ENCODE results near the gene ASAP2. TPM values are rescaled to one million over a fixed set of nuclear protein-coding genes. Genes with fewer than 3 reads are reported as not detected.
A peak's percentile ranks its signal among the peaks of the same experiment; 100 is the strongest.

Gene ASAP2
- total RNA-seq, 2 experiments from 2014 or later = 0.16 TPM; not detected in 1

DNA sequence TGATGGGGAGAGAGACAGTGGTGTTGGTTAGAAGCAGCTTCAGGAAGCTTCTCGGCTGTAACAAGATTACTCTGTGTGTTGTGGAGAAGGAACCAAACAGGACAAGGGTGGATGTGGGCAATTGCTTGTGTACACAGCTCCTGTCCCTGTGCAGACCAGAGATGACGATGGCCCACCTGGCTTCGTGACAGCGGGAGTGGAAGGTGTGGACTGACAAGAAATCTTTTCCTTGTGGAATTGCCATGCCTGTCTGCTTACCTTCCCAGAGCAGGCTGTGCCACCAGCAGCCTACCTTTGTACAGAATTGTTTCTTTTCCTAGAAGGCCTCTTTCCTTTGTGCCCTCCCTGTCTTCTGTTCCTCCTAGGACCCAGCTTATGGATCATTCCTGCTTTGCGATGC lies 122.9 kb downstream of the ASAP2 start:
- Histone ChIP-seq H3K4me1 (ENCODE audit: insufficient read depth, low read length) (no peaks in the 10 kb centered on the region), H3K36me3 (ENCODE audit: insufficient read depth, low read length) (no peaks in the 10 kb centered on the region), H3K9me3 (ENCODE audit: control insufficient read depth in 1 of 2, insufficient read depth in 1 of 2, low read length in 2 of 2) (no peaks in the 10 kb centered on the region), H3K27ac (ENCODE audit: low read depth in 1 of 2, low read length in 2 of 2) (no peak overlapping the region), H3K4me3 (ENCODE audit: low read length) (no peak overlapping the region), H3K27me3 (ENCODE audit: control insufficient read depth in 1 of 2, insufficient read depth in 2 of 2, low read length in 2 of 2) (peaks cover 2 to 7% of the 10 kb centered on the region in 2 experiments)
- H3K4me1 Mint-ChIP-seq (ENCODE audit: low read depth) = no peaks in the 10 kb centered on the region
- peaks cover 4% of the 10 kb centered on the region for H3K27me3 Mint-ChIP-seq
- intact Hi-C loops (cut with DNase I, micrococcal nuclease) = no loop called here
- H3K27ac Mint-ChIP-seq = no peak overlapping the region
- TF ChIP-seq CTCF (IDR thresholded peaks at IDR 0.05) = no peak
- CTCF ChIA-PET = no interaction called here
- ATAC-seq (ENCODE audit: poor library complexity) (no peak), DNase-seq (no peak)
- POLR2A ChIA-PET = no interaction called here
- H3K36me3 Mint-ChIP-seq (ENCODE audit: low read depth) = no peaks in the 10 kb centered on the region
- no peaks in the 10 kb centered on the region for H3K9me3 Mint-ChIP-seq
- H3K4me3 Mint-ChIP-seq = no peak overlapping the region

GRCh38 chr2:9330612-9331270 lies 124.1 kb downstream of the ASAP2 start:
- Histone ChIP-seq H3K9me3 (ENCODE audit: control insufficient read depth in 1 of 2, insufficient read depth in 1 of 2, low read length in 2 of 2) (no peaks in the 10 kb centered on the region), H3K27ac (ENCODE audit: low read depth in 1 of 2, low read length in 2 of 2) (no peak overlapping the region), H3K27me3 (ENCODE audit: control insufficient read depth in 1 of 2, insufficient read depth in 2 of 2, low read length in 2 of 2) (peaks cover 2 to 7% of the 10 kb centered on the region in 2 experiments), H3K36me3 (ENCODE audit: insufficient read depth, low read length) (no peaks in the 10 kb centered on the region), H3K4me3 (ENCODE audit: low read length) (no peak overlapping the region), H3K4me1 (ENCODE audit: insufficient read depth, low read length) (no peaks in the 10 kb centered on the region)
- no peaks in the 10 kb centered on the region for H3K4me1 Mint-ChIP-seq (ENCODE audit: low read depth)
- H3K27me3 Mint-ChIP-seq = peaks cover 4% of the 10 kb centered on the region
- CTCF ChIA-PET = no interaction called here
- POLR2A ChIA-PET = no interaction called here
- H3K27ac Mint-ChIP-seq = no peak overlapping the region
- ATAC-seq (ENCODE audit: poor library complexity) (no peak), DNase-seq (peak in 1 of 14 experiments; percentile 1)
- no peak for TF ChIP-seq CTCF (IDR thresholded peaks at IDR 0.05)
- H3K36me3 Mint-ChIP-seq (ENCODE audit: low read depth) = no peaks in the 10 kb centered on the region
- no peak overlapping the region for H3K4me3 Mint-ChIP-seq
- no peaks in the 10 kb centered on the region for H3K9me3 Mint-ChIP-seq
- intact Hi-C loops (cut with DNase I, micrococcal nuclease) = no loop called here

DNA sequence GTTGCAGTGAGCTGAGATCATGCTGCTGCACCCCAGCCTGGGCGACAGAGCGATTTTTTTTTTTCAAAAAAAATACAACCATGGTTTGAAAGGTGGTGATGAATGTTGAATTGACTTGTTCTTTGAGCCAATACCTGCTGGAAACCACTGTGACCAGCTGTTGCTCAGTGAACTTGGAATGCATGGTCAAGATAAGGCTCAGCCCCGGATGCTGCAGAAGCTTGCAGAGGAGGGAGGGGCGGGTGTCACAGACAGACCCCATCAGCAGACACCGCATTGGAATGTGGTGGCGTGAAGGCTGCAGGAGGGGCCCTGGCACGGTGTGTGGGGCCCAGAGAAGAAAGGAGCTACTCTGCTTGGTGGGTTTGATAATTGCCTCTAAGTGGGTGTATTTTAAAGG lies 125.1 kb downstream of the ASAP2 start:
- ChIA-PET POLR2A (no interaction called here), CTCF (no interaction called here)
- Histone ChIP-seq H3K4me1 (ENCODE audit: insufficient read depth, low read length) (peaks cover 2% of the 10 kb centered on the region), H3K4me3 (ENCODE audit: low read length) (no peak overlapping the region), H3K27ac (ENCODE audit: low read depth in 1 of 2, low read length in 2 of 2) (no peak overlapping the region), H3K36me3 (ENCODE audit: insufficient read depth, low read length) (no peaks in the 10 kb centered on the region), H3K9me3 (ENCODE audit: control insufficient read depth in 1 of 2, insufficient read depth in 1 of 2, low read length in 2 of 2) (no peaks in the 10 kb centered on the region), H3K27me3 (ENCODE audit: control insufficient read depth in 1 of 2, insufficient read depth in 2 of 2, low read length in 2 of 2) (peaks cover 2 to 7% of the 10 kb centered on the region in 2 experiments)
- H3K4me3 Mint-ChIP-seq = no peak overlapping the region
- no peaks in the 10 kb centered on the region for H3K36me3 Mint-ChIP-seq (ENCODE audit: low read depth)
- H3K27me3 Mint-ChIP-seq = peaks cover 4% of the 10 kb centered on the region
- no peak for TF ChIP-seq CTCF (IDR thresholded peaks at IDR 0.05)
- intact Hi-C loops (cut with DNase I, micrococcal nuclease) = no loop called here
- ATAC-seq (ENCODE audit: poor library complexity) (no peak), DNase-seq (no peak)
- H3K4me1 Mint-ChIP-seq (ENCODE audit: low read depth) = peaks cover 7% of the 10 kb centered on the region
- H3K9me3 Mint-ChIP-seq = no peaks in the 10 kb centered on the region
- no peak overlapping the region for H3K27ac Mint-ChIP-seq
